Measurements from ENCODE around the gene RANGAP1. TPM values are rescaled to one million over a fixed set of nuclear protein-coding genes. Genes with fewer than 3 reads are reported as not detected.

RANGAP1 gene, protein sequence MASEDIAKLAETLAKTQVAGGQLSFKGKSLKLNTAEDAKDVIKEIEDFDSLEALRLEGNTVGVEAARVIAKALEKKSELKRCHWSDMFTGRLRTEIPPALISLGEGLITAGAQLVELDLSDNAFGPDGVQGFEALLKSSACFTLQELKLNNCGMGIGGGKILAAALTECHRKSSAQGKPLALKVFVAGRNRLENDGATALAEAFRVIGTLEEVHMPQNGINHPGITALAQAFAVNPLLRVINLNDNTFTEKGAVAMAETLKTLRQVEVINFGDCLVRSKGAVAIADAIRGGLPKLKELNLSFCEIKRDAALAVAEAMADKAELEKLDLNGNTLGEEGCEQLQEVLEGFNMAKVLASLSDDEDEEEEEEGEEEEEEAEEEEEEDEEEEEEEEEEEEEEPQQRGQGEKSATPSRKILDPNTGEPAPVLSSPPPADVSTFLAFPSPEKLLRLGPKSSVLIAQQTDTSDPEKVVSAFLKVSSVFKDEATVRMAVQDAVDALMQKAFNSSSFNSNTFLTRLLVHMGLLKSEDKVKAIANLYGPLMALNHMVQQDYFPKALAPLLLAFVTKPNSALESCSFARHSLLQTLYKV
- total RNA-seq, result 48.6 TPM

DNA sequence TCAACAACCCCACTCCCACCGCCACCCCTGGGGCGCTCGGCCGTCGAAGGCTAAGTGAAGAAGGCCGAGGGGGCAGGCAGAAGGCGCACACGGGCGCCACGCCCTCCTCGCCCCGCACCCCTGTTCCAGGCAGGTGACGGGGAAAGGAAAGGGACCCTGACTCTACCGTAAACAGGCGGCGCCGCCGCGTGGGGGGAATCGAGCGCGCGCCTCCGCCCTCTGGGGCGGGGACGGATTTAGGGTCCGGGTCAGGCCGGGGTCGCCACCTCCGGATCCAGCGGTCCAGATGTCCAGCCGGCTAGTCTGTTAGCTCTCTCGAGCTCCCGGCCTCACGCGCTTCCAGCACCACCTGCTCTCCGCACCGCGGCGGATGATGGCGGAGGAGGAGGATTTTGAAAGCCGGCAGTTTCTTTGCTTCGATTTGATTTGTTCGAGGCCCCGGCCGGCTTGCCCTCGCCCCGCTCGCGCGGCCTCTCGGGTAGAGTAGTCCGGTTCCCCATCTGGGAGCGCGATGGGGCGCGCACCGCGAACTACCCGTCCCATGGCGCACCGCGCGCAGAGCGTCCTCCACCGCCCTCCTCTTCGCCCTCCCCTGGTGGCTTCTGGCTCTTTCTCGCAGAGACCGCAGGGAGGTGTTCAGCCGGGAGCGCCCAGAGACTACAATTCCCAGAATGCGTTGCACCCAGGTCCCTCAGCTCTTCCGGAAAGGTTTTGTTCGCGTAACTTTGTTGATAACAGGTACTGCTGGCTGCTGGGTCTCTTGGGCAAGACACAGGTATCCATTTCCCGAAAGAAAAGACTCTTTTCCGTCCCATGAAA is at the start of gene RANGAP1:
Gene RANGAP1 (minus strand): TSS at position 368 of the 819 bp plus-strand sequence. CDS start 5,143 bp downstream, outside the sequence.
- no peaks in the 10 kb centered on the region for H3K9me3 ChIP-seq (ENCODE audit: low read depth, low read length)
- H3K27me3 ChIP-seq (ENCODE audit: insufficient read depth, low read length), result no peaks in the 10 kb centered on the region
- H3K4me1 ChIP-seq (ENCODE audit: insufficient read depth, low read length), result peaks cover 28% of the 10 kb centered on the region
- peak within 1 kb of the TSS; percentile 90 for H3K4me3 ChIP-seq (ENCODE audit: low read length)

DNA sequence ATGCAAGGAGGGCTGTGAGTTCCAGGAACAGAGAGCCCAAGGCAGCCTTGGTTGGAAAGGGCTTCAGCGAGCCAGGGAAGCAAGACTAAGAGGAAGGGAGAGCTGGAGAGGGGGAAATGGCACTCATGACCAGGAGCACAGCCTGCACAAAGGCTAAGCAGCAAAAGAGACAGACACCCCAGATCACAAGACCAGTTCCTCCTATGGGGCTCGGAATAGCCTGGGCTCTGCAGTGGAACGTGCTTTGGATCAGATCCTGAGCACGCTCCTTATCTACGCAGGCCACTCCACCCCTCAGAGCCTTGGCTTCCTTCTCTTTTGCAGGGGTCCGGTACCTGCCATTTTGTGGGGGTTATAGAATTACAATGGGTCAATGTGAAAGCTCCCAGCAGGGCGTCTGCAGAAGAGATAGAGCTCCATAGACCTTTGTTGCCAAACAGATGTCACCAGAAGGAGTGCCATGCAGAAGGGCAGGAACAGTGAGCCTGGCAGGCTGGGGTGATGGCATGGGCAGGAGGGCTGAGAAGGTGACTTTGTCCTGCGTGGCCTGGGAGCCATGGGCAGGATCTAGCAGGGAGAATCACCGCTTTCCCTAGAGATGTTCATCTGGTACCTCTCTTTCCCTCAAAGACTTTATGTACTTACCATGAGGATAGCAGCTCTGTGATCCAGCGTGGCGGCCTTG is 49.1 kb upstream of the RANGAP1 start:
- no peaks in the 10 kb centered on the region for H3K4me1 ChIP-seq (ENCODE audit: insufficient read depth, low read length)
- H3K4me3 ChIP-seq (ENCODE audit: low read length), result no peak overlapping the region
- no peaks in the 10 kb centered on the region for H3K9me3 ChIP-seq (ENCODE audit: low read depth, low read length)
- no peaks in the 10 kb centered on the region for H3K27me3 ChIP-seq (ENCODE audit: insufficient read depth, low read length)

DNA sequence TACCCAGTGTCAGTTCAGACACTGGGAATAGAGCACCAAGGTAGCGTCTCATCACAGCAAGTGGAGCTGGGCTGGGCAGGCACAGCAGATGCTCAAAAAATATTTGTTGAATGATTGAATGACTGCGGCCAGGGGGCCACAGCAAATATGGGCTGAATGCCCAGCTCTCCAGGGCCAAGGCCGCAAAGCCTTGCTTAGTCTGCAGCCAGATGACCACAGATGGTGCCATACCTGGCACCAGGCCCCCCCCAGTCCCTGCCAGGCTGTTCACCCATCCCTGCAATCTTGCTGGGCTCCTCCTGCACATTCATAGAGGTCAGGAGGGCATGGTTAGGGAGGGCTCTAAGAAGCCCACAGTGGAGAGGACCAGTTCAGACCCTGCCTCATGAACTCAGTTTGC is 48.2 kb upstream of the RANGAP1 start:
- Histone ChIP-seq H3K9me3 (ENCODE audit: low read depth, low read length) (no peaks in the 10 kb centered on the region), H3K4me1 (ENCODE audit: insufficient read depth, low read length) (no peaks in the 10 kb centered on the region), H3K27me3 (ENCODE audit: insufficient read depth, low read length) (no peaks in the 10 kb centered on the region)

DNA sequence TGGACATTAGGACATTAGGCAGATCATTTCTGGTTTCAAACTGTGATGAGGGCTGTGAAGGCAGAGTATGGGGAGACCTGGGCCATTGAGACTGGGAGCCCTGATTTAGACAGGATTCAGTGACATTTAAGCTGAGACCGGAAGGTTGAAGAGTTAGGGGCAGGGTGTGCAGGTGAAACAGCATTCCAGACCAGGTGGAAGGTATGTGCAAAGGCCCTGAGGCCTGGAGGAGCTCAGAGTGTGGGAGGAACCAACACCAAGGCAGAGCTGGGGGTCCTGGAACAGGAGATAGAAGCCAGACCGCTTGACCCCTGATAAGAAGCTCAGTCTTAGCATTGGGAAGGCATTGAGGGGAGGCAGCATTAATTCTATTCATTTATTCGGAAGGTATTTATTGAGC is 47.8 kb upstream of the RANGAP1 start:
- H3K27me3 ChIP-seq (ENCODE audit: insufficient read depth, low read length), result no peaks in the 10 kb centered on the region
- no peaks in the 10 kb centered on the region for H3K4me1 ChIP-seq (ENCODE audit: insufficient read depth, low read length)
- no peak overlapping the region for H3K4me3 ChIP-seq (ENCODE audit: low read length)
- H3K9me3 ChIP-seq (ENCODE audit: low read depth, low read length), result no peaks in the 10 kb centered on the region

More for the DNA sequence above, 48.2 kb upstream of the RANGAP1 start:
- H3K4me3 ChIP-seq (ENCODE audit: low read length), result no peak overlapping the region

DNA sequence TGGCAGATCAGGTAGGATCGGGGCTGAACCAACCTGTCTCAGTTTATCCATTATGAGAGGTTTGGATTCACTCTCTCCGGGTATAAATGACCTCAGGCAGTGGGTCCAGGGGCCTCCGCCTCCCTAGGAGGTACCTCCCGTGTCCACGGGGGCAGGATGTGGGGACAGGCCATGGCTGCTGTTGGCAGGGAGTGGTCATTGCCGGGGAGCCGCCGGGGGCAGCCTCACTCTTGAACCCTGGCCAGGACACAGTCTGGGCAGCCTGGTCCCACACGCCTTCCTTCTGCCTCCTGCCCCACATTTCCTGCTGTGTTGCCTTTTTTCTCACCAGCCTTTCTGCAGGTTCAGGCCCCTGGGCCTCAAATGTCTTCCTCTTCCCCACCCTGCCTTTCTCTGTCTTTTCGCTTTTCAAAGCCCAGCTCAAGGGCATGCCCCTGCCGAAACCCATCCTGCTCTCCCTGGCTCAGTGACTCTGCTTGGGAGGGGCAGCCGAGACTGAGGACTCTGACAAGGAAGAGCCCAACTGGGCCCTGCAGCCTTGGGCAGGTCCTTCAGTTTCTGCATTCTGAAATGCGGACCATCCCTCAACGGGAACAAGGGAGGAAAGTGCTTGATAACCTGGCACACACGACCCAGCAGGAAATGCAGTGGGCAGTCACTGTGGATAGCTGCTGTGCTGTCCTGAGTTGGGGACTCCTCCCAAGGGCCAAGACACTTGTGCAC is 46.4 kb upstream of the RANGAP1 start:
- Histone ChIP-seq H3K9me3 (ENCODE audit: low read depth, low read length) (no peaks in the 10 kb centered on the region), H3K4me3 (ENCODE audit: low read length) (no peak overlapping the region), H3K27me3 (ENCODE audit: insufficient read depth, low read length) (no peaks in the 10 kb centered on the region), H3K4me1 (ENCODE audit: insufficient read depth, low read length) (no peaks in the 10 kb centered on the region)

DNA sequence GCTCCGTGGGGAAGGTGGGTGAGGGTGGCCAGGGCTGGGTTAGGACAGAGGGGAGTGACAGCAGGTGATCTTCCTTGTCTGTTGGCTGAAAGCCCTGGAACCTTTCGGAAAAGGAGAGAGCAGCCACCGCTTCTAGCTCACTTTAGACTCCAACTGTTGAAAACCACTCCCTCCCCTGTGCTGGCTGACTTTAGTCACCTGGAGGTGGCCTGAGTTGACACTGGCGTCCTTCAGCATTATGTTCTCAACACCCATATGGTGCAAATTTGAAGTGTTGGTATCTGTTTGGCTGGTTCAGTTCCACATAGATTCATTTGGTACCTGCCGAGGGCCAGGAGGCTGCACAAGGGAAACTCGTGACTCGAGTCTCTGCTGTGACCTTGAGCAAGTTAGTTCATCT is 44.2 kb upstream of the RANGAP1 start:
- Histone ChIP-seq H3K4me1 (ENCODE audit: insufficient read depth, low read length) (no peaks in the 10 kb centered on the region), H3K27me3 (ENCODE audit: insufficient read depth, low read length) (no peaks in the 10 kb centered on the region), H3K9me3 (ENCODE audit: low read depth, low read length) (no peaks in the 10 kb centered on the region), H3K4me3 (ENCODE audit: low read length) (no peak overlapping the region)

DNA sequence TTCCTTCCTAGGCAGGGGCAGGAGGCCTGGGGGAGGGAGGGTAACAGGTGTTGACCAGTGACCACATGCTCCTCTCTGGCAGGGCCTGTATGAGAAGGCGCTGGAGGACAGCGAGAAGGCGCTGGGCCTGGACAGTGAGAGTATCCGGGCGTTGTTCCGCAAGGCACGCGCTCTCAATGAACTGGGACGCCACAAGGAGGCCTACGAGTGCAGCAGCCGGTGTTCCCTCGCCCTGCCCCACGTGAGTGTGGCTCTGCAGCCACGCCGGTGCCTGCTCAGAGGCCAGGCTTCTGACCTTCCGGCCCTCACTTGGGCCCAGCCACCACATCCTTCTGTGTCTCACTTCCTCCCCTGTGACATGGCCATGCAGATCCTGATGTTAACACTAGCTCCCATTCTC is 41.1 kb upstream of the RANGAP1 start:
- no peaks in the 10 kb centered on the region for H3K4me1 ChIP-seq (ENCODE audit: insufficient read depth, low read length)

DNA sequence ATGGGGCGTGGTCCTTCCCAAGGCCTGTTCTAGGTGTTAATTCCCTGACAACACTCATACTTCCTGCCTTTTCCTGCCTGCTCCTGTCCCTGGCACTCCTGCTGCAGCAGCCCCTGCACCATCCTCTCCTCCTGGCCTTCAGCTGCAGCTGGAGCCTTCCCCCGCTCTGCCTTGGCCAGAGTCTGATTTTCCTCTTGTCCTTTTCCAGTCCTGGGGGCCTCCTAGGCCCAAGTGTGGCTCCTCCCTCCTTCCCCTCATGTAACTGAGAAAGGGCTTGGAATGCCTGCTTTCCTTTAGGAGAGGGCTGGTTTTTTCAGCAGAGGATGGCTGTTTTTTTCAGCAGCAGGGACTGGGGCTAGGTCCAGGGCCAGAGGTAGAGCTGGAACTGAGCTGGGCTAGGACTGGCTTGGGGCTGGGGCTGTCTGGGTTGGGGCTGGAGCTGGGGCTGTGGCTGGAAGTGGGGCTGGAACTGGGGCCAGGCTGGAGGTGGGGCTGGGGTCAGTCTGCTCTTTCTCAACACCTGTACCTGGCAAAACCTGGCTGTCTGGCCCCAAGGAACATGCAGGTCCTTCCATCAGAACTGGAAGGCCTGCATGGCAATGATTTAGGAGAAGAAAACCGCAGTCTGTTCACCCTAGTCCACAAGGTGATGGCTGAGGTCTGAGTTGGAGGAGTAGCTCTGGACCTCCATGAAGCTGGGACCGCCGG is 39.0 kb upstream of the RANGAP1 start:
- H3K9me3 ChIP-seq (ENCODE audit: low read depth, low read length), result no peaks in the 10 kb centered on the region
- H3K4me1 ChIP-seq (ENCODE audit: insufficient read depth, low read length), result no peaks in the 10 kb centered on the region
- no peak overlapping the region for H3K4me3 ChIP-seq (ENCODE audit: low read length)
- H3K27me3 ChIP-seq (ENCODE audit: insufficient read depth, low read length), result no peaks in the 10 kb centered on the region

More for the DNA sequence above, 41.1 kb upstream of the RANGAP1 start:
- no peaks in the 10 kb centered on the region for H3K9me3 ChIP-seq (ENCODE audit: low read depth, low read length)
- no peak overlapping the region for H3K4me3 ChIP-seq (ENCODE audit: low read length)
- H3K27me3 ChIP-seq (ENCODE audit: insufficient read depth, low read length), result no peaks in the 10 kb centered on the region

DNA sequence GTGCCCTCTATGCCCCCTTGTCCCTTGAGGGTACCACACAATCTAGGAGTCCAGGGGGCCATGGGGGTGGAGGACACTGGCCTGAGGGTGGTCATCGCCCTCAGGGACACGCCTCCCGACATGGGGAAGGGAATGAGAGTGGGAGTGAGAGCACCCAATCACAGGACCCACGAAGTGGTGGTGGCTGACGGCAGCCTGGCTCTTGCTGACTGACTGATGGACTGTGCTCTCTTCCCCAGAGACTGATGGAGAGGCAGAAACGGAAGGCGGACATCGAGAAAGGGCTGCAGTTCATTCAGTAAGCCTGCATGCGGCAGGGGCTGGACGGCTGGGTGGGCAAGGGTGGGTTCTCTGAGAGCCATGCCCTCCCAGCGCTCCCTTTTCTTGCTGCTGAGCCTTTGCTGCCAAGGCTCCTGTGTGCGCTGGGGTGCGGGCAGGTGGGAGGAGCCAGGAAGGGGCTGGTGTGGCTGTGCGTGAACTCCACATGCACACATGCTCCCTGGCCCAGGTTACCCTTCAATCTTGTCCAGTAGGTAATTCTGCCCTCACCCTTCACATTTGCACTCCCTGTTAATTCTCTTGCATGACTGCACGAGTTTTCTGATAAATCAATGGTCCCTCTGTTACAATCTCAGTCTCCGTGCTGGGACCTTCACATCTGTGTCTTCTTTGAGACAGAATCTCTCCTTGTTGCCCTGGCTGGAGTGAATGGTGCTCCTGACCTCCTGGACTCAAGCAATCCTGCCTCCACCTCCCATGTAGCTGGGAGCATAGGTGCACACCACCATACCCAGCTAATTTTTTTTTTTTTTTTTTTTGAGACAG is 34.6 kb upstream of the RANGAP1 start:
- Histone ChIP-seq H3K4me3 (ENCODE audit: low read length) (no peak overlapping the region), H3K4me1 (ENCODE audit: insufficient read depth, low read length) (no peaks in the 10 kb centered on the region), H3K27me3 (ENCODE audit: insufficient read depth, low read length) (no peaks in the 10 kb centered on the region), H3K9me3 (ENCODE audit: low read depth, low read length) (no peaks in the 10 kb centered on the region)

DNA sequence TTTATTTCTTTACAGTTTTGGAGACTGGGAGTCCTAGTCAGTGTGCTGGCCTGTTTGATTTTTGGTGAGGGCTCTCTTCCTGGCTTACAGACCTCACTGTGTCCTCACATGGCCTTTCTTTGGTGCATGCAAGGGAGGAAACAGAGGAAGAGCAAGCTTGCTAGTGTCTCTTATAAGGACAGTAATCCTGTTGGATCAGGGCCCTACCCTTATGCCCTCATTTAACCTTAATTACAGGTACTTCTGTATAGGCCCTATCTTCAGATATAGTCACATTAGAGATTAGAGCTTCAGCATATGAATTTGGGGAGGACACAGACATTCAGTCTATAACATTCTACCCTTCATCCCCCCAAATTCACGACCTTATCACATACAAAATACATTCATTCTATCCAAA is 29.6 kb upstream of the RANGAP1 start:
- H3K9me3 ChIP-seq (ENCODE audit: low read depth, low read length), result no peaks in the 10 kb centered on the region
- no peaks in the 10 kb centered on the region for H3K4me1 ChIP-seq (ENCODE audit: insufficient read depth, low read length)
- no peaks in the 10 kb centered on the region for H3K27me3 ChIP-seq (ENCODE audit: insufficient read depth, low read length)
- H3K4me3 ChIP-seq (ENCODE audit: low read length), result no peak overlapping the region

DNA sequence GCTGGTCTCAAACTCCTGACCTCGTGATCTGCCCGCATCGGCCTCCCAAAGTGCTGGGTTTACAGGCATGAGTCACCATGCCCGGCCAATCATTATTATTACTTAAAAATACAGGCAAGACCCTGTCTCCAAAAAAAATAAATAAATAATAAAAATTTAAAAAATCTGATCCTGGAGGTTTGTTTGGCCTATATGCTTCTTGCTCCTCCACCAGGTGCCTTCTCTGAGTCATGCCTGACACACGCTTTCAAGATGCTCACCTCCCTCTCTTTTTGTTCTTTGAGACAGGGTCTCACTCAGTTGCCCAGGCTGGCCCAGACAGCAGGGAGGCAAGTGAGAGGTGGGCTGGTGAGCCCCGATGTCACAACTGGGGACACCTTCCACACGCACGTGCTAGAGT is 28.8 kb upstream of the RANGAP1 start:
- no peaks in the 10 kb centered on the region for H3K4me1 ChIP-seq (ENCODE audit: insufficient read depth, low read length)
- H3K9me3 ChIP-seq (ENCODE audit: low read depth, low read length), result no peaks in the 10 kb centered on the region
- H3K27me3 ChIP-seq (ENCODE audit: insufficient read depth, low read length), result no peaks in the 10 kb centered on the region
- H3K4me3 ChIP-seq (ENCODE audit: low read length), result no peak overlapping the region

DNA sequence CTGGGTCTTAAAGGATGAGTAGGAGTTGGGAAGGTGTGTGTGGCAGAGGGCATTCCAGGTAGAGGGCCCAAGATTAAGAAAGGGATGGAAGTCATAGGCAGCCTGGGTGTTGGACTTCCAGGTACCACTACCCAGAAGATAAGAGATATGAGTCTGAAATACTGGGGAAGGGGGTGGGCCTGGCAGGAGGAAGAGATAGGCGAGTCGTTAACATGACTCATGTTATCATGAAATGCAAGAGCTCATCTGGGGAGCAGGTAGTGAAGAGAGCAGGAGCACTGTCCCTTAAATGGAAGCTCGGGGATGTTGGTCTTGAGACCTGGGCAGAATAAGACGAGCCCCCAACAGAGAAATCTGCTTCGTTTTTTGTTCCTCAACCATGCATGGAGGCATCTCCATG is 25.5 kb upstream of the RANGAP1 start:
- H3K27me3 ChIP-seq (ENCODE audit: insufficient read depth, low read length), result no peaks in the 10 kb centered on the region
- H3K9me3 ChIP-seq (ENCODE audit: low read depth, low read length), result no peaks in the 10 kb centered on the region
- H3K4me3 ChIP-seq (ENCODE audit: low read length), result no peak overlapping the region
- no peaks in the 10 kb centered on the region for H3K4me1 ChIP-seq (ENCODE audit: insufficient read depth, low read length)

DNA sequence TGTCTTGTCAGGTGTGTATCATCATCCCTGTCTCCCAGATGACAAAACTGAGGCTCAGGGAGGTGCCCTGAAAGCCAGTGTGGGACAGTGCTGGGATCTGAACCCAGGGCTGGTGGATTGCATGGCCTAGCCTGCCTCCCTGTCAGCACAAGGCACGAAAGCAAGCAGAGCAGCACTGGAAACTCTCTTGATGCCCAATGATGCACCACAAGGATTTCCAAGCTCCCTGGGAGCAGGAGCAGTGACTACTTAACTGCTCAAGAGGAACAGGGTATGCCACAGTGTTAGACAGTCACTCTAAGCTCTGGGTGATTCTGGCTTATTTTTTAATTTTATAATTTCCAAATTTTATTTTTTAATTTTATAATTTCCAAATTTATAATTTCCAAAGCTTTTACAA is 24.3 kb upstream of the RANGAP1 start:
- Histone ChIP-seq H3K4me3 (ENCODE audit: low read length) (no peak overlapping the region), H3K4me1 (ENCODE audit: insufficient read depth, low read length) (peaks cover 4% of the 10 kb centered on the region), H3K27me3 (ENCODE audit: insufficient read depth, low read length) (no peaks in the 10 kb centered on the region), H3K9me3 (ENCODE audit: low read depth, low read length) (no peaks in the 10 kb centered on the region)

Measured in mononuclear cell (primary cell).